Measurements from ENCODE around the gene GAL3ST3. TPM values are rescaled to one million over a fixed set of nuclear protein-coding genes. Genes with fewer than 3 reads are reported as not detected.
"Not testable (repeated sequence)": the region's sequence is repeated elsewhere in the genome, so short reads cannot be mapped to it uniquely, and the experiment has no call there.

Gene GAL3ST3
- total RNA-seq, 2 donors from 2014 or later: 0.36 to 0.42 TPM

DNA sequence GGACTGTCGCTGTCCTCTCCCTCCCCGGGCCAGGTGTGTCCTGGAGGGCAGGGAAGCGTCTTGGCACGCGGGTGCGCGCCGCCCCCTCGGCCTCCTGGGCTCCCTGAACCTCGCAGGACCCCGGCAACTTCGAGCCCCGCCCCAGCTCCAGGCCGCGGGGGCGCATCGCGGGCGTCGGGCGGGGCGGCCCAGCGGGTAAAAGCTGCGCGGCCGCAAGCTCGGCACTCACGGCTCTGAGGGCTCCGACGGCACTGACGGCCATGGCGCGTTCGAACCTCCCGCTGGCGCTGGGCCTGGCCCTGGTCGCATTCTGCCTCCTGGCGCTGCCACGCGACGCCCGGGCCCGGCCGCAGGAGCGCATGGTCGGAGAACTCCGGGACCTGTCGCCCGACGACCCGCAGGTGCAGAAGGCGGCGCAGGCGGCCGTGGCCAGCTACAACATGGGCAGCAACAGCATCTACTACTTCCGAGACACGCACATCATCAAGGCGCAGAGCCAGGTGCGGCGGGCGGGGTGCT, 37.1 kb downstream of the GAL3ST3 start, which contains the start of gene CST6:
CST6 (plus strand) TSS at position 224 of the 519 bp plus-strand sequence; CDS start at position 261, 37 bp downstream.
- Mint-ChIP-seq H3K4me3 (peak within 1 kb of the TSS; percentile 58 to 60), H3K27me3 (ENCODE audit: low read depth) (peaks cover 21% of the 10 kb centered on the region), H3K4me1 (ENCODE audit: low read depth) (no peaks in the 10 kb centered on the region), H3K36me3 (ENCODE audit: insufficient read depth in 2 of 2) (no peaks in the 10 kb centered on the region), H3K9me3 (no peaks in the 10 kb centered on the region), H3K27ac (no peak within 1 kb of the TSS)
- ATAC-seq (replicated peaks in 1 of 2) (peak; percentile 31 to 39), DNase-seq (no peak)

DNA sequence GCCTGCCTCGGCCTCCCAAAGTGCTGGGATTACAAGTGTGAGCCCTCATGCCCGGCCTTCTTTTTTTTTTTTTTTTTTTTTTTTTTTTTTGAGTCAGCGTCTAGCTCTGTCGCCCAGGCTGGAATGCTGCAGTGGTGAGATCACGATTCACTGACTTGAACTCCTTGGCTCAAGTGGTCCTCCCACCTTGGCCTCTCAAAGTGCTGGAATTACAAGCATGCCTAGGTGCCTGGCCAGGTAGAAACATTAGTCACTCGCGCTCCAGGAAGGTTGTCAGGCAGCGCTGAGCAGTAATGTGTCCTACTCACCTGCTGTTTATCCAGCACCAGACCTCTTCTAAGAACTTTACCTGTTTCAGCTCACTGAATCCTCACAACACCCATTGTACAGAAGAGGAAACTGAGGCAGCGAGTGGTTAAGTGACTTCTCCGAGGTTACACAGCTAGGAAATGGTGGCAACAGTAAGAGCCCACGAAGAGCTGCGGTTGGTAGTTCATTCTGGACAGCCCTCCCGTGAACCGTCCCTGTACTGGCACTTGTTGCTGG, 37.6 kb downstream of the GAL3ST3 start:
- H3K4me3 Mint-ChIP-seq: peak overlapping the region in 1 of 2 donors; percentile 27
- ATAC-seq (replicated peaks in 1 of 2): no peak
- H3K36me3 Mint-ChIP-seq (ENCODE audit: insufficient read depth in 2 of 2): no peaks in the 10 kb centered on the region
- no peaks in the 10 kb centered on the region for H3K4me1 Mint-ChIP-seq (ENCODE audit: low read depth)
- peaks cover 21% of the 10 kb centered on the region for H3K27me3 Mint-ChIP-seq (ENCODE audit: low read depth)
- H3K27ac Mint-ChIP-seq: no peak overlapping the region
- H3K9me3 Mint-ChIP-seq: no peaks in the 10 kb centered on the region
- no peak for DNase-seq

DNA sequence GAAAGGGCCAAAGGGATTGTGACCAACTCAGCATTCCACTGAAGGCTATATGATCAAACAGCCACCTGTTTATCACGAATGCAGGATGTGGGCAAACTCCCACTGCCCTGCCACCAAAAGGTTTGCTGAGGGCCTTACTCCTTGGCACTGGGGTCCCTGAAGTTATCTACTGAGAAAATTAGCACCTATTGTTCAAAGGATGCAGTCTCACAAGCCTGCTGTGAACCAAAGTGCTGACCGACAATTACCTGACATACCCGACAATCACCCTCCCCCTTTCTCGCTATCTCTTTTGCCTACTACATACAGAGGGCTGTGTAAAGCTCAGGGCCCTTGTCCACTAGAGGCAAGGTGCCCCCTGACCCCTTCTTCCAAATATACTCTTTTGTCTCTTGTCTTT, 38.9 kb downstream of the GAL3ST3 start:
- not testable (repeated sequence) for DNase-seq; H3K27ac Mint-ChIP-seq; H3K4me1 Mint-ChIP-seq (ENCODE audit: low read depth); H3K4me3 Mint-ChIP-seq; H3K36me3 Mint-ChIP-seq (ENCODE audit: insufficient read depth in 2 of 2); ATAC-seq (replicated peaks in 1 of 2); H3K9me3 Mint-ChIP-seq
- peaks cover 21% of the 10 kb centered on the region for H3K27me3 Mint-ChIP-seq (ENCODE audit: low read depth)

DNA sequence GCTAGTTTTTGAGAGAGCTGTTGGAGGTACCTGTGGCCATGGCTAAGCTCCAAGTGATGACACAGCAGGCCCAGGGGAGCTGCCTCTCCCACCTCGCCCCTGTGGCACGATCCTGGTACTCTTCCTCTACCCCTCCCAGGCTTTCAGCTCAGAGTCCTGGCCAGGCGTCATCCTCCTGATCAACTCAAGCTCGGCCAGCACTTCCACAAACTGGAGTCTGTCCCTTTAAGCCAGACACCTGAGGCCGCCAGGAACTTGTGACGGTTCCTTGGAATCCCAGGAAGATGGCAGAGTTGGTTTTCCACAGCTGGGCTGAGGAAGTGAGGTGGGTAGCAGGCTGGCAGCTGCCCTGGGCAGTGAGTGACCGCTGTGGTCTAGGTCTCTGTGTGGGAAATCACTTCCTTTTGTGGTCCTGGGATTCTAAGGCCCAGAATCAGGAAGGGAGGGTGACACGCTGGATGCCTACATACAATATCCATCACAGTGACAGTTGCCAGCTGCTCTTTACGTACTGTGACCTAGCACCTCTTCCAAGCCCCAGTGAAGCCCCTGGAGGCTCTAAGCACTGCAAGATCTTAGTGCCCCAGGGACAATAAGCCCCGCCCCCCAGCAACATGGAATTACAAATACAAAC, 40.4 kb downstream of the GAL3ST3 start:
- Mint-ChIP-seq H3K4me3 (no peak overlapping the region), H3K4me1 (ENCODE audit: low read depth) (peaks cover 4% of the 10 kb centered on the region), H3K27ac (no peak overlapping the region), H3K27me3 (ENCODE audit: low read depth) (peaks cover 14% of the 10 kb centered on the region), H3K9me3 (no peaks in the 10 kb centered on the region), H3K36me3 (ENCODE audit: insufficient read depth in 2 of 2) (peaks cover 0 to 6% of the 10 kb centered on the region in 2 donors)
- DNase-seq (no peak), ATAC-seq (replicated peaks in 1 of 2) (no peak)

DNA sequence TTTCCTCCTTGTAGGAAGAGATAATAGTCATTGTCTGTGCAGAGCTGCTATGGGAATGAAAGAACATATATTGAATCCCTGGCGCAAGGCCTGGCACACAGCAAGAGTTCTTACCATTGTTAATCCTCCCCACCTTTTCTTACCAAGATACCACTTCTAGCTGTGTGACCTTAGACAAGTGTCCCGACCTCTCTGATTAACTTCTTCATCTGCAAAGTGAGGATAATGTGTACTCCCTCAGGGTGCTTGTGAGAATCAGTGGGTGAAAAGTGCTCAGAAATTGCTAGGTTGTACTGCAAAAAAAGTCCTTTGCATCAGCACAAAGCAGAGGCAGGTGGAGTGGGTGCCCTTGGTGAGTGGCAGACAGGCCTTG, 40.9 kb downstream of the GAL3ST3 start:
- DNase-seq (no peak), ATAC-seq (replicated peaks in 1 of 2) (no peak)
- no peak overlapping the region for H3K4me3 Mint-ChIP-seq
- peaks cover 9% of the 10 kb centered on the region for H3K27me3 Mint-ChIP-seq (ENCODE audit: low read depth)
- no peaks in the 10 kb centered on the region for H3K9me3 Mint-ChIP-seq
- H3K36me3 Mint-ChIP-seq (ENCODE audit: insufficient read depth in 2 of 2): peaks cover 0 to 6% of the 10 kb centered on the region in 2 donors
- H3K27ac Mint-ChIP-seq: no peak overlapping the region
- peaks cover 9% of the 10 kb centered on the region for H3K4me1 Mint-ChIP-seq (ENCODE audit: low read depth)

DNA sequence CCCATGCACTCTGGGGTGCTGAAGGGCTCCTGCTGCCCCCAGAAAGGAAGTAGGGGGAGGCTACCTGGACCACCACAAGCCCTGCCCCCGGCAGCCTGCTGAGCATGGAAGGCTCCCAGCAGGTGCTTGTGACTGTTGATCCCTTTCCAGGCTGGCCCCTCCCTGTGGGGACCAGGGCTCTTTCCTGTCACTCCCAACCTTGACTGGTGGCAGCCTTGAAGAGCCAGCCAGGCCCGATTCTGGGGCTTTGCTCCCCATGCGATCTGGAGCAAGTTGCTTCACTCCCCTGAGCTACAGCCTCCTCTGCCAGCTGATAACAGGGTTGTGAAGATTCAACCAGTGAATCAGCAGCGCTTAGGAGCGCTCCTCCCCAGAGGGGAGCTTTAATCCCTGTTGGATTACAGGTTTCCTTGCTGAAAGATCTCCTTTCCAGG, 41.7 kb downstream of the GAL3ST3 start:
- Mint-ChIP-seq H3K4me1 (ENCODE audit: low read depth) (peaks cover 15% of the 10 kb centered on the region), H3K36me3 (ENCODE audit: insufficient read depth in 2 of 2) (peaks cover 0 to 6% of the 10 kb centered on the region in 2 donors), H3K4me3 (no peak overlapping the region), H3K27me3 (ENCODE audit: low read depth) (peaks cover 5% of the 10 kb centered on the region), H3K9me3 (no peaks in the 10 kb centered on the region), H3K27ac (no peak overlapping the region)
- DNase-seq (no peak), ATAC-seq (replicated peaks in 1 of 2) (no peak)

DNA sequence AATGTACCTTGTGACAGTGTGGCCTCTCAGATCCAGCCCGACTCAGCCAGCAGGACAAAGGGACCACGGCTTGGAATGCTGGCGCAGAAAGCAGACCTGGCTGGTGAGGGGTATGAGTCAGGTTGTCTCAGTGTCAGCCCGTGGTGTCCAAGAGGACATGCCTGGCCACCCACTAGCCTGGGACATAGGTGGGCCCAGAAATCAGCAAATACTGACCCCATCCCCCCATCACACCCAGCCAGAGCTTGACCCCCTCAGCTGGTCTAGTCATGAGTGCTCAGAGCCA, 42.1 kb downstream of the GAL3ST3 start:
- no peak overlapping the region for H3K4me3 Mint-ChIP-seq
- peaks cover 15% of the 10 kb centered on the region for H3K4me1 Mint-ChIP-seq (ENCODE audit: low read depth)
- no peaks in the 10 kb centered on the region for H3K9me3 Mint-ChIP-seq
- no peak for ATAC-seq (replicated peaks in 1 of 2)
- peaks cover 5% of the 10 kb centered on the region for H3K27me3 Mint-ChIP-seq (ENCODE audit: low read depth)
- no peak overlapping the region for H3K27ac Mint-ChIP-seq
- DNase-seq: no peak
- H3K36me3 Mint-ChIP-seq (ENCODE audit: insufficient read depth in 2 of 2): peaks cover 2 to 10% of the 10 kb centered on the region in 2 donors

DNA sequence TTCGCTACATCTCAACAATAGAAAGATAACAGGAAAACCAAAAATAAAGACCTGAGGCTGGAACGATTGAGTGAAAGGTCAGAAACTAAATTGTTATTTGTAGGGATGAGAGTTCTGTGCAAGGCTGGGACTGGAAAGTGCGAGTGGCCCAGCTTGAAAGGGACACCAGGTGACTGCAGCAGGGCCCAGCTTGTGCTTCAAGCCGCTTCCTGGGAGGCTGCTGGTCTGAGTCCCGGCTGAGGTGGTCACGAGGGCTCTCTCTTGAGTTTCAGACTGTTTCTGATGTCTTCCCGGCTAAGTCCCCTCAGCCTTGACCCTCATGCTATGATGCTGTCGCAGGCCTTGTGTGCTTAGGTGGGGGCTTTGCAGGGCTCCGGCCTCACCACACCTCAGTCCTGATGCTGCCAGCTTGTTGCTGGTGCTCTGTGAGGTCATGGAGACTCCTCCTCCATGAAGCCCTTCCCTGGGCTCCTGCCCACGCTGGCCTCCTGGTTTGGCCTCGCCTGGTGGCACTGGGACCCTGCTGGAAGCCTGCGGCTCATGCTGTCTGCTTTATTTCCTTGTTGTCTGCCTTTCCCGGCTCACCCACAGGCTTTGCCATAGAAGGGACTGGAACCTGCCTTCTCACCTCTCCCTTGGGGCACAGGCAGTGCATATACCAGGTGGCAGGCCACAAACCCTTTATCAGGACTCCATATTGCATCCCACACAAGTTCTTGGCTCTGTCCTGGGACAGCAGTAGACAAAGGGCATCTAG, 42.6 kb downstream of the GAL3ST3 start:
- peaks cover 15% of the 10 kb centered on the region for H3K4me1 Mint-ChIP-seq (ENCODE audit: low read depth)
- H3K27ac Mint-ChIP-seq: no peak overlapping the region
- H3K36me3 Mint-ChIP-seq (ENCODE audit: insufficient read depth in 2 of 2): peaks cover 3 to 11% of the 10 kb centered on the region in 2 donors
- DNase-seq (no peak), ATAC-seq (replicated peaks in 1 of 2) (no peak)
- H3K4me3 Mint-ChIP-seq: no peak overlapping the region
- H3K9me3 Mint-ChIP-seq: no peaks in the 10 kb centered on the region
- peaks cover 5% of the 10 kb centered on the region for H3K27me3 Mint-ChIP-seq (ENCODE audit: low read depth)

DNA sequence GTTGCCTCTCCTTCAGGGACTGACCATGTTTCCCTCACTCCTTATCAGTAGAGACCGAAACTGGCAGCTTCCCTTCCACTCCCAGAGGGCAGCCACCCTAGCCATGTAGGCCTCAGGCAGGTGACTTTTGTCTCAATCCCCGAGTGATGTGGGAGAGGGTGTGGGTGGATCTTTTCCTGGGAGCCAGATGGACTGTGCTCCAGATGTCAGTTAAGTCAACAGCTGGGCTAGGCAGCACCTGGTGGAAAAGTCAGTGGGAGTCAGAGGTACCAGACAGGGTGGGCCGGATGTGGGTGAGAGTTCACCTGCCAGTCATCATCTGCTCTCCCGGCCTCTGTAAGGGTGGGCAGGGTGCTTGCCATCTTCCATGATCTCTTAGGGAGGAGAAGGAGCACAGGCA, 44.8 kb downstream of the GAL3ST3 start:
- Mint-ChIP-seq H3K4me3 (peak overlapping the region; percentile 44 to 60), H3K27me3 (ENCODE audit: low read depth) (no peaks in the 10 kb centered on the region), H3K27ac (no peak overlapping the region), H3K36me3 (ENCODE audit: insufficient read depth in 2 of 2) (peaks cover 3 to 16% of the 10 kb centered on the region in 2 donors), H3K9me3 (no peaks in the 10 kb centered on the region), H3K4me1 (ENCODE audit: low read depth) (peaks cover 33% of the 10 kb centered on the region)
- DNase-seq (no peak), ATAC-seq (replicated peaks in 1 of 2) (no peak)

DNA sequence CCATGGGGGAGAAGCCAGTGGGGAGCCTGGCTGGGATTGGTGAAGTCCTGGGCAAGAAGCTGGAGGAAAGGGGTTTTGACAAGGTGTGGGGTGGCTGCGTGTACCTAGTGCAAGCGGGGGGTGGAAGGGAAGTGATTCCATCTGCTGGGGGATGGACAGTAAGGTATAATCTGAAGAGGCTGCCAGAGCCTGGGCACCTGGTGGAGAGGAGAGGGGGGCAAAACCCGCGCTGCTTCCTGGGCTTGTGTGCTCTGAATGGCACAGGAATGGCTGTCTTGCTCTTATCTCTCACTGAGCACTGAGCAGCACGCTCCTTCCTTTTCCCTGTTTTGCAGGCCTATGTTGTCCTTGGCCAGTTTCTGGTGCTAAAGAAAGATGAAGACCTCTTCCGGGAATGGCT, 45.7 kb downstream of the GAL3ST3 start:
- DNase-seq (no peak), ATAC-seq (replicated peaks in 1 of 2) (no peak)
- Mint-ChIP-seq H3K4me3 (peak overlapping the region; percentile 92 to 95), H3K9me3 (no peaks in the 10 kb centered on the region), H3K36me3 (ENCODE audit: insufficient read depth in 2 of 2) (peaks cover 3 to 22% of the 10 kb centered on the region in 2 donors), H3K4me1 (ENCODE audit: low read depth) (peaks cover 40% of the 10 kb centered on the region), H3K27me3 (ENCODE audit: low read depth) (no peaks in the 10 kb centered on the region), H3K27ac (peak overlapping the region; percentile 75)

DNA sequence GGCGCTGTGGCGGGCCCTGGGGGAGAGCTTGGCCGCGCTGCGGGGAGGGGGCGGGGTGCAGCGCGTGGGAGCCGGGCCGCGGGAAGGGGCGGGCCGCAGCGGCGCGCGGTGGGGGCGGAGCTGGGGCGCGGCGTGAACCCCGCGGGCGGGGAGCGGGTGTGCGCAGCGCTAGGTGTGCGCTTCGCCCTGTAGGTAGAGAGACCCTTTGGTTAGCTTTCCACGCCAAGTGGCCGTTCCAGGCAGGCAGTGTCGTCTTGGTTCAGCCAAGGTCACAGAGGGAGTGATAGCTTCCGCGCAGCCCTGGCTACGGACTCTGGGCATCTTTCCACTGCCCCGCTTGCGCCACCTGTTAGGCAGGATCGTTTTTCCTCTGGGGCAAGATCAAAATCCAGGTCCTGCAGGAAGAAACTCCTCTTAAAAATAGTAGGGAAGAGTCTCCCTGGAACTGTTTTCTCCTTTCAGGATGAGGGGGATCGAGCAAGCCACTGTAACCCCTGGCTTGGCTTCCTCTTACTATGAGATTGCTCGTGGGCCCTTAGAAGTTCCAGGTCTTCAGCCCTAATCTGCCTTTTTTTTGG, 46.2 kb downstream of the GAL3ST3 start:
- Mint-ChIP-seq H3K9me3 (no peaks in the 10 kb centered on the region), H3K36me3 (ENCODE audit: insufficient read depth in 2 of 2) (peaks cover 5 to 23% of the 10 kb centered on the region in 2 donors), H3K4me3 (peak overlapping the region; percentile 95 to 99), H3K27ac (peak overlapping the region; percentile 75), H3K27me3 (ENCODE audit: low read depth) (no peaks in the 10 kb centered on the region), H3K4me1 (ENCODE audit: low read depth) (peaks cover 42% of the 10 kb centered on the region)
- peak in 1 of 2 donors; percentile 78 for DNase-seq
- peak; percentile 72 to 79 for ATAC-seq (replicated peaks in 1 of 2)

DNA sequence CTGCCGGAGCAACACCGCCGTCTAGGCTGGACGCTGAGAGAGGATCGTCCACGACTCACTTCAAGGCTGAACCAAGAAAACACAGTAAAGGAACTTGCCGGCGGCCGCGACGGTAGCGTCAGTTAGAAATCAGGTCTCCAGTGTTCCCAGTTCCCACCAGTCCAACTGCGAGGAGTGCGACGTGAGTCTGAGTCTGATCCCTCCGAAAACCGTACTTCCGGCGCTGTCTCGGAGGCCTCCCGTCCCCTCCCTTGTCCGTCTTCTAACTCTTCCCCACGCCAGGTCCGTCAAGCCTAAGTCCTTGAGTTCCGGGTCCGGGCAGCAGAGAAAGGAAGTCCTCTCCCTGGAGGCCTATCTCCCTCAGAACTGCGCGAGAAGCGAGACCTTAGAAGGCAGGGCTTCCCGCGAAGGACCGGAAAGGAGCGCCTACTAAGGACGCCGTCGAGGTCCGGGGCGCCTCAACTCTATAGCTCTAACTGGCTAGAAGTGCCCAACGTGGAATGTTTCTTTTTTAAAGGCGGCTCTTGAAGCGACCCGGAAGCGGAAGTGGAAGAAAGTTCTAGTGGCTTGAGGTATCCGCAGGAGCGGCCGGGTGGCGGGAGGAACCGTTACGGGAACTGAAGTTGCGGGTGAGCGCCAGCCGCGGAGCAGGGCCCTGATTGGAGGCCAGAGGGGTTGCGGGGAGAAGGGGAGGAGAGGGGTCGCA, 46.9 kb downstream of the GAL3ST3 start, which contains the start of the genes BANF1 and EIF1AD:
BANF1 (plus strand) TSS at position 562 of the 706 bp plus-strand sequence. CDS start 748 bp downstream, outside the sequence.
EIF1AD (minus strand) TSS at position 216 of the 706 bp plus-strand sequence. CDS start 1,768 bp downstream, outside the sequence.
- ATAC-seq (replicated peaks in 1 of 2): peak; percentile 91 to 95
- Mint-ChIP-seq H3K9me3 (no peaks in the 10 kb centered on the region), H3K36me3 (ENCODE audit: insufficient read depth in 2 of 2) (peaks cover 8 to 29% of the 10 kb centered on the region in 2 donors)

More for the DNA sequence above, 46.9 kb downstream of the GAL3ST3 start, which contains the start of the genes BANF1 and EIF1AD:
- H3K4me3 Mint-ChIP-seq: peak within 1 kb of the TSS; percentile 95 to 99
- H3K27ac Mint-ChIP-seq: peak within 1 kb of the TSS; percentile 98
- H3K27me3 Mint-ChIP-seq (ENCODE audit: low read depth): no peaks in the 10 kb centered on the region
- peaks cover 42% of the 10 kb centered on the region for H3K4me1 Mint-ChIP-seq (ENCODE audit: low read depth)
- DNase-seq: peak; percentile 93 to 95

Measured in activated T-cell treated with anti-CD3 and anti-CD28 coated beads, Interleukin-2, amount 50 U/mL, for 72 hours (primary cell).